ENCODE results near the gene NTM. TPM values are rescaled to one million over a fixed set of nuclear protein-coding genes. Genes with fewer than 3 reads are reported as not detected.

Gene NTM
- total and polyA plus RNA-seq, 2 of the 8 experiments (the other 6 are each of a cell fraction or from before 2014, with no cell fraction given), result 13.4 to 20.0 TPM

GRCh38 chr11:131652231-131652630, 281.8 kb downstream of the NTM start (continued):
- no peak for TF ChIP-seq CHD7 (IDR thresholded peaks at IDR 0.05; ENCODE audit: insufficient replicate concordance, low read length)
